ENCODE data around the gene C1QTNF9B.

DNA sequence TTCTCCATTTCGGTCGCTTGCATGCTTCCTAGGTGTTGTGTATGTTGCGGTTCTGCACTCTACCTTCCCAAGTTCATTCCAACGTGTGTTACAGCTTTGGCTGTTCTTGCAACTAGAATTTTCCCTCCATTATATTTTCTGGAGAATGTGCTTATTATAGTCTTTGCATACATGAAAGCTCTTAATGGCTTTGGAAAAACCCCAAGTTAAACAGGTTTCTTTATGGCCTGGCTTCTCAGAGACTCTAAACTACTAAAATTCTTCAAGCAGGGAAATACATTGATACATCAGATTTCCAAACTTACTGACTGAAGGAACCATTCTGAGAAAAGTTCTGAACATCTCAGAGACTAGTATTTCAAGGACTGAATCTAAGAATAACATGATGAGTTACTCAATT is 20.0 kb downstream of the C1QTNF9B start:
- TF ChIP-seq GLI4 (CRISPR knock-in tag; IDR thresholded peaks at IDR 0.05; ENCODE audit: borderline replicate concordance), result no peak
- TF ChIP-seq, protein P1, sequence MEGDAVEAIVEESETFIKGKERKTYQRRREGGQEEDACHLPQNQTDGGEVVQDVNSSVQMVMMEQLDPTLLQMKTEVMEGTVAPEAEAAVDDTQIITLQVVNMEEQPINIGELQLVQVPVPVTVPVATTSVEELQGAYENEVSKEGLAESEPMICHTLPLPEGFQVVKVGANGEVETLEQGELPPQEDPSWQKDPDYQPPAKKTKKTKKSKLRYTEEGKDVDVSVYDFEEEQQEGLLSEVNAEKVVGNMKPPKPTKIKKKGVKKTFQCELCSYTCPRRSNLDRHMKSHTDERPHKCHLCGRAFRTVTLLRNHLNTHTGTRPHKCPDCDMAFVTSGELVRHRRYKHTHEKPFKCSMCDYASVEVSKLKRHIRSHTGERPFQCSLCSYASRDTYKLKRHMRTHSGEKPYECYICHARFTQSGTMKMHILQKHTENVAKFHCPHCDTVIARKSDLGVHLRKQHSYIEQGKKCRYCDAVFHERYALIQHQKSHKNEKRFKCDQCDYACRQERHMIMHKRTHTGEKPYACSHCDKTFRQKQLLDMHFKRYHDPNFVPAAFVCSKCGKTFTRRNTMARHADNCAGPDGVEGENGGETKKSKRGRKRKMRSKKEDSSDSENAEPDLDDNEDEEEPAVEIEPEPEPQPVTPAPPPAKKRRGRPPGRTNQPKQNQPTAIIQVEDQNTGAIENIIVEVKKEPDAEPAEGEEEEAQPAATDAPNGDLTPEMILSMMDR (CRISPR knock-in tag; IDR thresholded peaks at IDR 0.05), result no peak

Data from HepG2 (cell line).